ENCODE data around the gene TMEM14B.

TMEM14B gene

DNA sequence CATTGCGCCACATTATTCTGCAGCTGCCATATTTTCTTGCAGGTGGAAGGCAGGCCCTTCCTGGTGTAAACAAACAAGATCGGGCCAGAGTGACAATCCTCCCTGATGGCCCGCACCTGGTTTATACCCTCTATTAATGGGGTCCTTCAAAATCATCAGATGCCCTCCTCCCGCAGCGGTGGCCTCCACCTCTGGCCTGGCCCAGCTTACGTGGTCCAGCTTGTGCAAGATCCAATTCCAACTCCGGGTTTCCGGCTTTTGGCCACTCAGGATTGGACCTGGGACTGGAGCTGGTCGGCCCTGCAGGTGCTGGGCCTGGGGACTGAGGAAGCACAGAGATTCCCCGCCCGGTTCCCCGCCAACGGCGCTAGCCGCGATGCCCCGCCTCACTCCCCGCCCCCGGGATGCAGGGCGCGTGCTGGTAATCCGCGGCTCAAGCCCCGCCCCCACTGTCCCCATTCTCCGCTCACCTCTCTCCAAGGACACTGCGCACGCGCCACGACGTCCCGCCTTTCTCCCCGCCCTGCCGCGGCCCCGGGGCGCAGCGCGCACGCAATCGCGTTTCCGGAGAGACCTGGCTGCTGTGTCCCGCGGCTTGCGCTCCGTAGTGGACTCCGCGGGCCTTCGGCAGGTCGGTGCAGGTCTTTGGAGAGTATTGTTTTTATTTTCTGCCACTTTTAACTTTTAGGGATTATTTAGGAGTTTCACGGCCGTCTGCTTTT, at the start of gene TMEM14B:
TSS of gene TMEM14B (plus strand) at position 555 of the 722 bp plus-strand sequence. CDS start 1,441 bp downstream, outside the sequence.
- no peaks in the 10 kb centered on the region for H3K27me3 ChIP-seq (ENCODE audit: insufficient read depth, low read length, poor library complexity, severe bottlenecking)
- no peaks in the 10 kb centered on the region for H3K9me2 ChIP-seq (replicated peaks; ENCODE audit: low read depth, low read length)
- peaks cover 23% of the 10 kb centered on the region for H4K20me1 ChIP-seq (ENCODE audit: insufficient read depth, low read length, poor library complexity, severe bottlenecking)
- no peak for TF ChIP-seq EZH2phosphoT487 (IDR thresholded peaks at IDR 0.05; ENCODE audit: borderline replicate concordance)
- TF ChIP-seq, protein P1, sequence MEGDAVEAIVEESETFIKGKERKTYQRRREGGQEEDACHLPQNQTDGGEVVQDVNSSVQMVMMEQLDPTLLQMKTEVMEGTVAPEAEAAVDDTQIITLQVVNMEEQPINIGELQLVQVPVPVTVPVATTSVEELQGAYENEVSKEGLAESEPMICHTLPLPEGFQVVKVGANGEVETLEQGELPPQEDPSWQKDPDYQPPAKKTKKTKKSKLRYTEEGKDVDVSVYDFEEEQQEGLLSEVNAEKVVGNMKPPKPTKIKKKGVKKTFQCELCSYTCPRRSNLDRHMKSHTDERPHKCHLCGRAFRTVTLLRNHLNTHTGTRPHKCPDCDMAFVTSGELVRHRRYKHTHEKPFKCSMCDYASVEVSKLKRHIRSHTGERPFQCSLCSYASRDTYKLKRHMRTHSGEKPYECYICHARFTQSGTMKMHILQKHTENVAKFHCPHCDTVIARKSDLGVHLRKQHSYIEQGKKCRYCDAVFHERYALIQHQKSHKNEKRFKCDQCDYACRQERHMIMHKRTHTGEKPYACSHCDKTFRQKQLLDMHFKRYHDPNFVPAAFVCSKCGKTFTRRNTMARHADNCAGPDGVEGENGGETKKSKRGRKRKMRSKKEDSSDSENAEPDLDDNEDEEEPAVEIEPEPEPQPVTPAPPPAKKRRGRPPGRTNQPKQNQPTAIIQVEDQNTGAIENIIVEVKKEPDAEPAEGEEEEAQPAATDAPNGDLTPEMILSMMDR (conservative IDR thresholded peaks at IDR 0.05; ENCODE audit: low read length) = no peak
- H3K9ac ChIP-seq (ENCODE audit: low read depth, low read length, poor library complexity, severe bottlenecking) = peak within 1 kb of the TSS; percentile 85
- no peaks in the 10 kb centered on the region for H3K36me3 ChIP-seq (ENCODE audit: insufficient read depth, low read length)
- H3K9me3 ChIP-seq (ENCODE audit: insufficient read depth, low read depth, low read length) = no peaks in the 10 kb centered on the region
- peaks cover 47% of the 10 kb centered on the region for H3K4me1 ChIP-seq (ENCODE audit: insufficient read depth, low read length, poor library complexity, severe bottlenecking)
- peak within 1 kb of the TSS; percentile 98 for H3K4me2 ChIP-seq (ENCODE audit: low read depth, low read length, poor library complexity, severe bottlenecking)
- peak within 1 kb of the TSS; percentile 90 for H2AFZ ChIP-seq (ENCODE audit: low read length)
- no peaks in the 10 kb centered on the region for H3F3A ChIP-seq (ENCODE audit: low read depth)
- H3K4me3 ChIP-seq (ENCODE audit: low read length, poor library complexity, severe bottlenecking) = peak within 1 kb of the TSS; percentile 78
- H3K79me2 ChIP-seq (ENCODE audit: insufficient read depth, low read length) = peaks cover 53% of the 10 kb centered on the region

DNA sequence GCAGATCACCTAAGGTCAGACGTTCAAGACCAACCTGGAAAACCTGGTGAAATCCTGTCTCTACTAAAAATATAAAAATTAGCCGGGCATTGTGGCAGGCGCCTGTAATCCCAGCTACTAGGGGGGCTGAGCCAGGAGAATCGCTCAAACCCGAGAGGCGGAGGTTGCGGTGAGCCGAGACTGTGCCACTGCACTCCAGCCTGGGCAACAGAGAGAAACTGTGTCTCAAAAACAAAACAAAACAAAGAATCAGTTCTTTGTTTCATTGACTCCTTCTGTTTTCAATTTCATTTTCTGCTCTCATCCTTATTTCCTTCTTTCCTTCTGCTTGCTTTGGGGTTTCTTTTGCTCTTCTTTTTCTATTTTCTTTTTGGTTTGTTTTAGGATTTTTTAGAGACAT, 33.6 kb upstream of the TMEM14B start:
- H4K20me1 ChIP-seq (ENCODE audit: insufficient read depth, low read length, poor library complexity, severe bottlenecking) = no peaks in the 10 kb centered on the region
- H3K36me3 ChIP-seq (ENCODE audit: insufficient read depth, low read length) = peaks cover 15% of the 10 kb centered on the region; the same call in 1 of the 2 replicates
- no peak overlapping the region for H3K4me2 ChIP-seq (ENCODE audit: low read depth, low read length, poor library complexity, severe bottlenecking)
- no peak for TF ChIP-seq EZH2phosphoT487 (IDR thresholded peaks at IDR 0.05; ENCODE audit: borderline replicate concordance)
- TF ChIP-seq, protein P1 (conservative IDR thresholded peaks at IDR 0.05; ENCODE audit: low read length) = no peak
- no peaks in the 10 kb centered on the region for H3K9me3 ChIP-seq (ENCODE audit: insufficient read depth, low read depth, low read length)
- H3K9me2 ChIP-seq (replicated peaks; ENCODE audit: low read depth, low read length) = no peaks in the 10 kb centered on the region
- peaks cover under 1% of the 10 kb centered on the region for H3K4me1 ChIP-seq (ENCODE audit: insufficient read depth, low read length, poor library complexity, severe bottlenecking)
- no peak overlapping the region for H3K9ac ChIP-seq (ENCODE audit: low read depth, low read length, poor library complexity, severe bottlenecking)
- H3K79me2 ChIP-seq (ENCODE audit: insufficient read depth, low read length) = no peaks in the 10 kb centered on the region
- H3K27me3 ChIP-seq (ENCODE audit: insufficient read depth, low read length, poor library complexity, severe bottlenecking) = no peaks in the 10 kb centered on the region
- H3K4me3 ChIP-seq (ENCODE audit: low read length, poor library complexity, severe bottlenecking) = no peak overlapping the region
- no peak overlapping the region for H2AFZ ChIP-seq (ENCODE audit: low read length)
- no peaks in the 10 kb centered on the region for H3F3A ChIP-seq (ENCODE audit: low read depth)

DNA sequence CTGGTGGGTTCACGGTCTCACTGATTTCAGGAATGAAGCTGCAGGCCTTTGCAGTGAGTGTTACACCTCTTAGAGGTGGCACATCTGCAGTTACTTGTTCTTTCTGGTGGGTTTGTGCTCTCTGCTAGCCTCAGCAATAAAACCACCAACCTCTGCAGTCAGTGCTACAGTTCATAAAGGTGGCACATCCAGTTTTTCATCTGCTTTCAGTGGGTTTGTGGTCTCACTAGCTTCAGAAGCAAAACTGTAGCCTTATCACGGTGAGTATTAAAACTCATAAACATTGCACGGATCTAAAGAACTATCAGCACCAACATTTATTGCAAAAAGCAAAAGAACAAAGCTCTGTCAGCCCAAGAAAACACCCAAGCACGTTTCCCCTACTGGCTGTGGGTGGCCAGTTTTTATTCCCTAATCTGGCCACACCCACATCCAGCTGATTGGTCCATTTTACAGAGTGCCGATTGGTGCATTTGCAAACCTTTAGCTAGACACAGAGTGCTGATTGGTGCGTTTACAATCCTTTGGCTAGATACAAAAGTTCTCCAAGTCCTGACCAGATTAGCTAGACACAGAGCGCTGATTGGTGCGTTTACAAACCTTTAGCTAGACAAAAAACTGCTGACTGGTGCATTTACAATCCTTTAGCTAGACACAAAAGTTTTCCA, 28.2 kb upstream of the TMEM14B start:
- H3K9me2 ChIP-seq (replicated peaks; ENCODE audit: low read depth, low read length) = no peaks in the 10 kb centered on the region
- peak overlapping the region; percentile 48 for H3K9ac ChIP-seq (ENCODE audit: low read depth, low read length, poor library complexity, severe bottlenecking)
- TF ChIP-seq EZH2phosphoT487 (IDR thresholded peaks at IDR 0.05; ENCODE audit: borderline replicate concordance) = no peak
- TF ChIP-seq, protein P1 (conservative IDR thresholded peaks at IDR 0.05; ENCODE audit: low read length) = no peak
- H3K27me3 ChIP-seq (ENCODE audit: insufficient read depth, low read length, poor library complexity, severe bottlenecking) = no peaks in the 10 kb centered on the region
- H3K4me3 ChIP-seq (ENCODE audit: low read length, poor library complexity, severe bottlenecking) = no peak overlapping the region
- no peak overlapping the region for H3K4me2 ChIP-seq (ENCODE audit: low read depth, low read length, poor library complexity, severe bottlenecking)
- no peaks in the 10 kb centered on the region for H3F3A ChIP-seq (ENCODE audit: low read depth)
- no peaks in the 10 kb centered on the region for H3K36me3 ChIP-seq (ENCODE audit: insufficient read depth, low read length)
- H3K79me2 ChIP-seq (ENCODE audit: insufficient read depth, low read length) = peaks cover 12% of the 10 kb centered on the region
- peaks cover 24% of the 10 kb centered on the region for H3K4me1 ChIP-seq (ENCODE audit: insufficient read depth, low read length, poor library complexity, severe bottlenecking)
- H3K9me3 ChIP-seq (ENCODE audit: insufficient read depth, low read depth, low read length) = no peaks in the 10 kb centered on the region
- H4K20me1 ChIP-seq (ENCODE audit: insufficient read depth, low read length, poor library complexity, severe bottlenecking) = no peaks in the 10 kb centered on the region
- no peak overlapping the region for H2AFZ ChIP-seq (ENCODE audit: low read length)

All from Loucy (cell line).